Measurements from ENCODE around the gene ABLIM1.

- TF ChIP-seq, protein P1, sequence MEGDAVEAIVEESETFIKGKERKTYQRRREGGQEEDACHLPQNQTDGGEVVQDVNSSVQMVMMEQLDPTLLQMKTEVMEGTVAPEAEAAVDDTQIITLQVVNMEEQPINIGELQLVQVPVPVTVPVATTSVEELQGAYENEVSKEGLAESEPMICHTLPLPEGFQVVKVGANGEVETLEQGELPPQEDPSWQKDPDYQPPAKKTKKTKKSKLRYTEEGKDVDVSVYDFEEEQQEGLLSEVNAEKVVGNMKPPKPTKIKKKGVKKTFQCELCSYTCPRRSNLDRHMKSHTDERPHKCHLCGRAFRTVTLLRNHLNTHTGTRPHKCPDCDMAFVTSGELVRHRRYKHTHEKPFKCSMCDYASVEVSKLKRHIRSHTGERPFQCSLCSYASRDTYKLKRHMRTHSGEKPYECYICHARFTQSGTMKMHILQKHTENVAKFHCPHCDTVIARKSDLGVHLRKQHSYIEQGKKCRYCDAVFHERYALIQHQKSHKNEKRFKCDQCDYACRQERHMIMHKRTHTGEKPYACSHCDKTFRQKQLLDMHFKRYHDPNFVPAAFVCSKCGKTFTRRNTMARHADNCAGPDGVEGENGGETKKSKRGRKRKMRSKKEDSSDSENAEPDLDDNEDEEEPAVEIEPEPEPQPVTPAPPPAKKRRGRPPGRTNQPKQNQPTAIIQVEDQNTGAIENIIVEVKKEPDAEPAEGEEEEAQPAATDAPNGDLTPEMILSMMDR (IDR thresholded peaks at IDR 0.05): no peak
- no peak for TF ChIP-seq ZFX (IDR thresholded peaks at IDR 0.05; ENCODE audit: borderline replicate concordance)
Observed at GRCh38 chr10:114663626-114664025, 5.6 kb upstream of the ABLIM1 start.

Measured in 22Rv1 (cell line).